NOMO-1 (cell line): ENCODE data around the gene CTSH.
"Not testable (repeated sequence)": the region's sequence is repeated elsewhere in the genome, so short reads cannot be mapped to it uniquely, and the experiment has no call there.

ENCODE experiments used
- DNase-seq, 2 experiments: peaks; one replicate each; lab custom pipeline; 2025; ENCODE audit not compliant: unreplicated experiment in 2 of 2; lab: John Stamatoyannopoulos, UW

Gene CTSH

DNA sequence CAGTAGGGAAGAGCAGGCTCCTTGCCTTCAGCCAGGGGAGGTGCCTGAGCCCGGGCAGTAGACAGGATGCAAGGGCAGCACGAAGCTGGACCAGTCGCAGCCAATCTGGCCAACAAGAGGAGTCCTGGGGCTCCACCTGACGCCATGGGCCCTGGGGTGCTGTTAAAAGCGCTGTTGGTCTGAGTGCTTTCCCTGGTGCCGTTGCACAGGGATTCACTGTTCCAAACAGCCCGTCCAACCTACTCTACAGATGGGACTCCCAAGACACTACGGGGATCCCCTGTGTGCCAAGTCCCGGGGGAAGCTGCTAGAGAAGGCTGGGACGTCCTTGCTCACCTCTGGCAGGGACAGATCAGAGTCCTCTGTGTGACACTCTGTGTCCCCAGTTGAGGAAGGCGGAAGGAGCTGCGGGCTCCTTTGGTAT, 632 bp downstream of the CTSH start:
- peak in 1 of 2 experiments; percentile 12 for DNase-seq

DNA sequence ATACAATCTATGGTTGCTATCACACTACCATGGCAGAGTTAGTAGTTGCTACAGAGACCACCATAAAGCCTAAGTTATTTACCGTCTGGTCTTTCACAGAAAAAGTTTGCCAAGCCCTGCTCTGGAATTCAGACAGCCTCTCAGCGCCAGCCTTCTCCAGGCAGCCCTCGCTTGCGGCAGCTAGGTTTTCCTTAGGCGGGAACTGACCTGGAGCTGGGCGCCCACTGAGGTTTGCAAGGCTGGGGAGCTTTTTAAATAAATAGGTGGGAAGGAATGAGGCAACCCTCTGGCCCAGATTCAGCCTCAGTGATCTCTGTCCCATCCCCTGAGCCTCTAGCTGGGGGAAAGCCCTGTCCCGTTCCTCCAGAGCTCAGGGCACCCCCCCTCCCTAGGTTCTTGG, 1.2 kb downstream of the CTSH start:
- DNase-seq, result no peak

DNA sequence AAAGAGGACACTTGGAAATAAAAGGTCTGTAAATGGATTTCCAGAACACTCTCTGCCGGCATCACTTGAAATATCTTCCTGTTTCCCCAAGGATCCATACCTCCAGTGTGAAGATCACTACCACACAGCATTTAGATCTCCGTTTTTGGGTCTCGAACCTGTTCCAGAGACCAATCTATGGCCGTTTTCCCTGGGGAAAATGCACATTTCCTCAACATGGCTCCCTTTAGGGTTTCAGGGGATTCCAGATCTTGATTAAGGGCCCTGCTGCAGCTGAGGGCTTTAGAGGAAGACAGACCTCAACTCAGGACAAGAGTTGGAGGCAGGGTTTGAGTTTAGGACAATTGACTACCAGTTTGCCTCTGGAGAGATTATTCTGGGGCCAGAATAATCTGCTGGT, 2.1 kb downstream of the CTSH start:
- no peak for DNase-seq

GRCh38 chr15:78938658-78939488, 6.0 kb downstream of the CTSH start:
- peak; percentile 73 to 86 for DNase-seq

- DNase-seq, result no peak
These were observed 7.6 kb downstream of the CTSH start for GRCh38 chr15:78937132-78937739.

- DNase-seq, result no peak
These were observed 10.2 kb downstream of the CTSH start for GRCh38 chr15:78934655-78935023.

GRCh38 chr15:78933823-78934654, 10.8 kb downstream of the CTSH start:
- no peak for DNase-seq

DNA sequence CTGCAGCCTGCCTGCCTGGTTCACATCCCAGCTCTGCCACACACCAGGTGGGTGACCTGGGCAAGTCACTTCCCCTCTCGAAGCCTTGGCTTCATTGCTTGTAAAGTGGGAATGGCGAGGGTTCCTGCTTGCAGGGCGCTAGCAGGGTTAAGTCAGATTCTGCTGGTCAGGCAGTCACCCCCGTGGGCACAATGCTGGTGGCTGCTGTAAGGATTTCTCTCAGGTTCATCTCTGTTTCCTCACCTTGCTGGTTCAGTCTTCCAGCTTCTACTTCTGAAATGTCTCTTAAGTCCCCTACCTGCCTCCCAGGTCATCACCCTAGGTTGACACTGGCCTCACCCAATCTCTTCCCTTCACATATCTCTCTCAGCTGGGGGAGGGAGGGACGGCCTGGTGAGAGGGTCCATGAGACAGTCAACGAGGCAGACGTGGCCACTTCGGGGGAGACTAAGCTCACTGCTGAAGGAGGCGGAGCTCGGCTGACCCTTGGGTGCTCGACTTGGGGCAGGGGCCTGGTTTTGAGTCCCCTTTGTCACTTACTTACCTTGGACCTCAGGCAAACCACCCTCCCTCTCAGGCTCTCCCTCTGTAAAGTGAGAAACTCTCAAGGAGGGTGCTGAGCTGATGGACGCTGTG, 11.5 kb downstream of the CTSH start:
- no peak for DNase-seq

GRCh38 chr15:78932258-78932808, 12.5 kb downstream of the CTSH start:
- no peak for DNase-seq

- DNase-seq, result no peak
These were observed 13.2 kb downstream of the CTSH start for GRCh38 chr15:78931439-78932257.

GRCh38 chr15:78930577-78931388, 14.1 kb downstream of the CTSH start:
- no peak for DNase-seq

GRCh38 chr15:78929536-78930264, 15.1 kb downstream of the CTSH start:
- DNase-seq, result no peak

DNA sequence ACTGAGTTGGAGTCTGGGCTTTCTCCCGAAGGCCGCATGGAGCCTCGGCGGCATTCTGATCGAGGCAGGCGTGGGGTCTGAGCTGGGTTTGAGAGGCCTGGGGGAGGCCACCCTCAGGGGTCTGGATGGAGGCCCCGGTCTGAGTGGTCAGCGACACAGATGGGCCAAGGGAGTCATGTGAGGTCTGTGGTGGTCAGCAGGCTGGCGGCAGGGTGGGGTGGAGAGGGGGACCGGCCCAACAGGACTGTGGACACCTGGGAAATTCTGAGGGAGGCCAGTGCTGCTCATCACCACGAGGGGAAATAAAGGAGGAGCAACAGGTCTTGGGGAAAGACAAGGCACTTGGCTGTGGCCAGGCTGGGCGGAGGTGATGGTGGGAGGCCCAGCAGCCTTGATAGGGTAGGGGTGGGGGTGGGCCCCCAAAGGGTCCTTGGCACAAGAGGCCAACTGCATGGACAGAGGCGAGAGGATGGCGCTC, 16.2 kb downstream of the CTSH start:
- no peak for DNase-seq

GRCh38 chr15:78928176-78928575, 16.7 kb downstream of the CTSH start:
- DNase-seq, result not testable (repeated sequence)

DNA sequence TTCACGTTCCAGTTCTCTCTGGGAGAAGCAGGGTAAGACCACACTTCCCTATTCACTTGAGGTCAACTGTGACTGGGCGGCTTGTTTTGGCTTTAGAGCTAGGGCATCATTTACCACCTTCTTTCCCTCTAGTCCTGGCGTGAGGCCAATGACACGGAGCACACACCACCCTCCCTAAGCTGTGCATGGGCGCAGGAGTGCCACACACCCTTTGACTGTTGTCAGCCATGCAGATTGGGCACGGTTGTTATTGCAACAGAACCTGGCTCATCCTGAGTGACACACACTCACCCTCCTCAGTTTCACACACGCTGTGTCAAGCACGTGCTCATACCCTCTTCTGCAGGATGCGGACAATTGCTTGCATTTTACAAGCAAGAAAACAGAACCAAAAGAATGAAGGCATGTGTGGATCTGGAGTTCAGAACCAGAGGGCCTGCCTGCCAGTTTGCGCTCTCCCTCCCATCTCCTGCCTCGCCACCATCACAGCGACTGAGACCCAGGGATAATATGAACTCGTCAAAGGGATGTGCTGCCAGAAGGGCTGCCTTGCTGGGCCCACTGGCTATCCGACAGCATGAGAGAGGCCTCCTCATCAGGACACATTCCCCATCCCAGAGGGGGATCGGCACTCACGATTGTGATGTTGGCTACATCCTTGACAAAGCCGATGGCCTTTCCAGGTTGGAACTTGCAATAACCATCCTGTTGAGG, 17.6 kb downstream of the CTSH start:
- no peak for DNase-seq

- no peak for DNase-seq
These were observed 18.7 kb downstream of the CTSH start for GRCh38 chr15:78925956-78926743.

DNA sequence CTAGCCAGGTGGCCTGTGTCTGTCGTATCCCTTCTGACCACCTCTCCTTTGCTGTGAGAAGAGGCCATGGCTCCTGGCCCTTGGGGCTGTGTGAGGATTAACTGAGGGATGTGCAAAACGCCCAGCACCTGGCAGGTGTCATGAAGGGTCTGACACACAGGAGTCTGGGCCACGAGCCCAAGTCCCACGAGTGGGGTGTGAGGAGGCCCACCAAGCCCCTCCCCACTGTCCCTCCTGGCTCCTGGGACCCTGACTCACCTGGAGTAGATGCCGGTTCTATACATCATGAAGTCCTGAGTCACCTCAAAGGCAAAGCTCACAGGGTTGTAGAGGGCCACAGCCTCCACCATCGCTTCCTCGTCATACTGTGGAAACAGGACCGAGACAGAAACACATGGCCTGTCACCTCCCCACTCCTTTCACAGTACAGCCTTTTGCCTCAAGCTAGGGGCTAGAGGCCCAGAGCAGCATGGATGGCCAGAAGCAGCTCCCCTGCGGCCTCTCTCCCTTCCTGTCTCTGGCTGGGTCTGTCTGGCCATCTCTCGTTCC, 19.7 kb downstream of the CTSH start:
- no peak for DNase-seq
